ENCODE data around the gene GRK1.
"Not testable (repeated sequence)": the region's sequence is repeated elsewhere in the genome, so short reads cannot be mapped to it uniquely, and the experiment has no call there.

GRK1 gene

GRCh38 chr13:113670541-113670940 lies 3.5 kb downstream of the GRK1 start:
- H3K27me3 ChIP-seq: no peaks in the 10 kb centered on the region
- H3K36me3 ChIP-seq: no peaks in the 10 kb centered on the region
- H3K4me3 ChIP-seq: no peak overlapping the region
- no peak for TF ChIP-seq Cebpa-rat (IDR thresholded peaks at IDR 0.05)
- no peaks in the 10 kb centered on the region for H3K9me3 ChIP-seq (replicated peaks in 1 of 11)
- H3K9ac ChIP-seq: no peak overlapping the region
- H3K4me2 ChIP-seq: no peak overlapping the region
- peaks cover 0 to 22% (median 0%) of the 10 kb centered on the region in 11 experiments; a peak in 6 of 22 replicates for H4K20me1 ChIP-seq
- no peak overlapping the region for H3K27ac ChIP-seq
- peaks cover 0 to 15% (median 3%) of the 10 kb centered on the region in 10 experiments; a peak in 8 of 20 replicates for H3K4me1 ChIP-seq

- Histone ChIP-seq H3K27me3 (no peaks in the 10 kb centered on the region), H3K4me2 (no peak overlapping the region), H3K4me3 (no peak overlapping the region), H3K9ac (no peak overlapping the region), H3K4me1 (peaks cover 0 to 13% (median 3%) of the 10 kb centered on the region in 10 experiments; a peak in 8 of 20 replicates), H3K9me3 (replicated peaks in 1 of 11) (no peaks in the 10 kb centered on the region), H4K20me1 (peaks cover 0 to 19% (median 0%) of the 10 kb centered on the region in 11 experiments; a peak in 3 of 22 replicates), H3K36me3 (no peaks in the 10 kb centered on the region), H3K27ac (no peak overlapping the region)
- no peak for TF ChIP-seq Cebpa-rat (IDR thresholded peaks at IDR 0.05)
These were observed 4.3 kb downstream of the GRK1 start for GRCh38 chr13:113671066-113672001.

GRCh38 chr13:113672002-113672651 lies 5.1 kb downstream of the GRK1 start:
- Histone ChIP-seq H3K36me3 (no peaks in the 10 kb centered on the region), H3K4me1 (peaks cover 0 to 13% (median 3%) of the 10 kb centered on the region in 10 experiments; a peak in 8 of 20 replicates), H3K27me3 (no peaks in the 10 kb centered on the region), H3K4me3 (no peak overlapping the region), H3K9ac (no peak overlapping the region), H3K4me2 (no peak overlapping the region), H3K27ac (no peak overlapping the region), H4K20me1 (peaks cover 0 to 13% (median 0%) of the 10 kb centered on the region in 11 experiments; a peak in 2 of 22 replicates), H3K9me3 (replicated peaks in 1 of 11) (no peaks in the 10 kb centered on the region)
- TF ChIP-seq Cebpa-rat (IDR thresholded peaks at IDR 0.05): no peak

DNA sequence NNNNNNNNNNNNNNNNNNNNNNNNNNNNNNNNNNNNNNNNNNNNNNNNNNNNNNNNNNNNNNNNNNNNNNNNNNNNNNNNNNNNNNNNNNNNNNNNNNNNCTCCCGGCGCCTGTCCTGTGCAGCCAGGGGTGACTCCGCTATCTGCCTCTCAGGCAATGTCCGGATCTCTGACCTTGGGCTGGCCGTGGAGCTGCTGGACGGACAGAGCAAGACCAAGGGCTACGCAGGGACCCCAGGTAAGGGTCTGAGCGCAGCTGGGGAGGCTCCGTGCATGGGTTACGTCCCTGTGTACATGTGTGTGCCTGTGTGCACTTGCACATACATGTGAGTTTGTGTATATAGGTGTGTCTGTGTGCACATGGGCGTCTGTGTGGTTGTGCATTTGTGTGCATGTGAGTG lies 55.9 kb downstream of the GRK1 start:
- no peak for TF ChIP-seq Cebpa-rat (IDR thresholded peaks at IDR 0.05)
- no peak overlapping the region for H3K27ac ChIP-seq

DNA sequence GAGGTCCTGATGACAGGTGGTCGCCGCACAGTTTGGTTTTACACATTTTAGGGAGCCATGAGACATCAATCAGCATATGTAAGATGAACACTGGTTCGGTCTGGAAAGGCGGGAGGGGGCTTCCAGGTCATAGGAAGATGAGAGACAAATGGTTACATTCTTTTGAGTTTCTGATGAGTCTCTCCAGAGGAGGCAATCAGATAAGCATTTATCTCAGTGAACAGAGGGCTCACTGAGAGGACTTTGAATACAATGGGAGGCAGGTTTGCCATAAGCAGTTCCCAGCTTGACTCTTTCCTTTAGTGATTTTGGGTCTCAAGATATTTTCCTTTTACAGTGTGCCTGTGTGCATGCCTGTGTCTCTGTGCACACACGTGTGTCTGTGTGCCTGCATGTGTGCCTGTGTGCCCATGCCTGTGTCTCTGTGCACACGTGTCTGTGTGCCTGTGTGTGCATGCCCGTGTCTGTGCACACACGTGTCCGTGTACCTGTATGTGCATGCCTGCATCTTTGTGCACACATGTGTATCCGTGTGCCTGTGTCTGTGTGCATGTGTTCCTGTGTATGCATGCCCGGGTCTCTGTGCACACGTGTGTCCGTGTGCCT lies 56.5 kb downstream of the GRK1 start:
- Histone ChIP-seq H3K4me1 (no peaks in the 10 kb centered on the region), H3K36me3 (no peaks in the 10 kb centered on the region), H3K4me3 (no peak overlapping the region), H4K20me1 (peaks cover 0 to 7% (median 0%) of the 10 kb centered on the region in 11 experiments; a peak in 2 of 22 replicates), H3K9ac (no peak overlapping the region), H3K9me3 (replicated peaks in 1 of 11) (peaks cover 18 to 28% (median 22%) of the 10 kb centered on the region in 11 experiments), H3K4me2 (no peak overlapping the region), H3K27me3 (peaks cover 4 to 15% (median 7%) of the 10 kb centered on the region in 11 experiments), H3K27ac (no peak overlapping the region)
- TF ChIP-seq Cebpa-rat (IDR thresholded peaks at IDR 0.05): no peak

More for the DNA sequence above, 55.9 kb downstream of the GRK1 start:
- Histone ChIP-seq H3K9ac (no peak overlapping the region), H3K4me1 (no peaks in the 10 kb centered on the region), H4K20me1 (peaks cover 0 to 4% (median 0%) of the 10 kb centered on the region in 11 experiments; a peak in 1 of 22 replicates), H3K36me3 (no peaks in the 10 kb centered on the region), H3K4me2 (no peak overlapping the region), H3K9me3 (replicated peaks in 1 of 11) (peaks cover 12 to 22% (median 16%) of the 10 kb centered on the region in 11 experiments), H3K4me3 (no peak overlapping the region), H3K27me3 (peaks cover 0 to 9% (median 1%) of the 10 kb centered on the region in 11 experiments; a peak in 11 of 22 replicates)

GRCh38 chr13:113724016-113724758 lies 57.2 kb downstream of the GRK1 start:
- TF ChIP-seq Cebpa-rat (IDR thresholded peaks at IDR 0.05): no peak
- Histone ChIP-seq H3K4me1 (no peaks in the 10 kb centered on the region), H3K36me3 (no peaks in the 10 kb centered on the region), H4K20me1 (peaks cover 0 to 13% (median 0%) of the 10 kb centered on the region in 11 experiments; a peak in 5 of 22 replicates), H3K27me3 (peaks cover 11 to 22% (median 14%) of the 10 kb centered on the region in 11 experiments), H3K4me3 (no peak overlapping the region), H3K4me2 (no peak overlapping the region), H3K9ac (no peak overlapping the region), H3K9me3 (replicated peaks in 1 of 11) (peaks cover 19 to 32% (median 24%) of the 10 kb centered on the region in 11 experiments), H3K27ac (no peak overlapping the region)

GRCh38 chr13:113724780-113725315 lies 57.8 kb downstream of the GRK1 start:
- H3K27me3 ChIP-seq: peaks cover 17 to 29% (median 21%) of the 10 kb centered on the region in 11 experiments
- TF ChIP-seq Cebpa-rat (IDR thresholded peaks at IDR 0.05): no peak
- H3K4me2 ChIP-seq: no peak overlapping the region
- no peak overlapping the region for H3K4me3 ChIP-seq
- H3K9ac ChIP-seq: no peak overlapping the region
- peaks cover 0 to 19% (median 0%) of the 10 kb centered on the region in 11 experiments; a peak in 5 of 22 replicates for H4K20me1 ChIP-seq
- no peaks in the 10 kb centered on the region for H3K36me3 ChIP-seq
- H3K9me3 ChIP-seq (replicated peaks in 1 of 11): peaks cover 19 to 32% (median 24%) of the 10 kb centered on the region in 11 experiments
- no peaks in the 10 kb centered on the region for H3K4me1 ChIP-seq
- no peak overlapping the region for H3K27ac ChIP-seq

DNA sequence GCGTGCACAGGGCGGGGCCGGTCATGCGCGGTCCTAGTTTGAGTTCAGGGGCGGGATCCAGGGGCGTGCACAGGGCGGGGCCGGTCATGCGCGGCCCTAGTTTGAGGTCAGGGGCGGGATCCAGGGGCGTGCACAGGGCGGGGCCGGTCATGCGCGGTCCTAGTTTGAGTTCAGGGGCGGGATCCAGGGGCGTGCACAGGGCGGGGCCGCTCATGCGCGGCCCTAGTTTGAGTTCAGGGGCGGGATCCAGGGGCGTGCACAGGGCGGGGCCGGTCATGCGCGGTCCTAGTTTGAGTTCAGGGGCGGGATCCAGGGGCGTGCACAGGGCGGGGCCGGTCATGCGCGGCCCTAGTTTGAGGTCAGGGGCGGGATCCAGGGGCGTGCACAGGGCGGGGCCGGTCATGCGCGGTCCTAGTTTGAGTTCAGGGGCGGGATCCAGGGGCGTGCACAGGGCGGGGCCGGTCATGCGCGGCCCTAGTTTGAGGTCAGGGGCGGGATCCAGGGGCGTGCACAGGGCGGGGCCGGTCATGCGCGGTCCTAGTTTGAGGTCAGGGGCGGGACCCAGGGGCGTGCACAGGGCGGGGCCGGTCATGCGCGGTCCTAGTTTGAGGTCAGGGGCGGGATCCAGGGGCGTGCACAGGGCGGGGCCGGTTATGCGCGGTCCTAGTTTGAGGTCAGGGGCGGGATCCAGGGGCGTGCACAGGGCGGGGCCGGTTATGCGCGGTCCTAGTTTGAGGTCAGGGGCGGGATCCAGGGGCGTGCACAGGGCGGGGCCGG lies 58.5 kb downstream of the GRK1 start:
- H3K27ac ChIP-seq, H3K9ac ChIP-seq, H3K4me2 ChIP-seq, H3K4me3 ChIP-seq, H3K36me3 ChIP-seq, H3K4me1 ChIP-seq: not testable (repeated sequence)
- Histone ChIP-seq H3K9me3 (replicated peaks in 1 of 11) (peaks cover 19 to 32% (median 24%) of the 10 kb centered on the region in 11 experiments), H3K27me3 (peaks cover 24 to 35% (median 27%) of the 10 kb centered on the region in 11 experiments), H4K20me1 (peaks cover 0 to 22% (median 0%) of the 10 kb centered on the region in 11 experiments; a peak in 5 of 22 replicates)

- Histone ChIP-seq H4K20me1 (peaks cover 0 to 30% (median 1%) of the 10 kb centered on the region in 11 experiments; a peak in 6 of 22 replicates), H3K27me3 (peaks cover 32 to 43% (median 35%) of the 10 kb centered on the region in 11 experiments), H3K9me3 (replicated peaks in 1 of 11) (peaks cover 19 to 32% (median 24%) of the 10 kb centered on the region in 11 experiments)
- not testable (repeated sequence) for H3K9ac ChIP-seq, H3K4me2 ChIP-seq, H3K4me1 ChIP-seq, H3K4me3 ChIP-seq, H3K36me3 ChIP-seq, H3K27ac ChIP-seq
These were observed 59.2 kb downstream of the GRK1 start for GRCh38 chr13:113726106-113726821.
